Spleen (tissue), 11 donors: ENCODE results near the gene HMCN1. TPM values are rescaled to one million over a fixed set of nuclear protein-coding genes. Genes with fewer than 3 reads are reported as not detected.

Experiments used
- DNase-seq: peaks from one replicate; pipeline ENCODE4 v3.0.0-alpha.2; 2020
- H3K27ac ChIP-seq, 8 donors: fragments of 200-600 bp; sonication (generic) in 7 of 8; 1 replicate in 4 of 8; 2 replicates in 4 of 8; pipeline versions ENCODE4 v1.5.0 to v1.8.0; 2016 to 2021; ENCODE audit warnings: inconsistent platforms in 4 of 8, mild to moderate bottlenecking in 4 of 8, moderate library complexity in 1 of 8
- H3K27me3 ChIP-seq, 7 donors: fragments of 200-600 bp; sonication (generic) in 6 of 7; replicated peaks in 1 of 7; 1 replicate in 4 of 7; 2 replicates in 3 of 7; pipeline versions ENCODE4 v1.5.0 to v1.8.0; 2016 to 2021; ENCODE audit warnings: inconsistent platforms in 3 of 7, mild to moderate bottlenecking in 1 of 7
- H3K36me3 ChIP-seq, 6 donors: fragments of 200-600 bp; sonication (generic) in 5 of 6; 1 replicate in 4 of 6; 2 replicates in 2 of 6; pipeline versions ENCODE4 v1.5.0 to v1.8.0; 2016 to 2021; ENCODE audit warnings: inconsistent platforms in 2 of 6
- H3K4me1 ChIP-seq, 6 donors: fragments of 200-600 bp; sonication (generic) in 5 of 6; 1 replicate in 3 of 6; 2 replicates in 3 of 6; pipeline versions ENCODE4 v1.5.0 to v1.8.0; 2016 to 2021; ENCODE audit warnings: inconsistent platforms in 3 of 6
- H3K4me3 ChIP-seq, 8 donors: fragments of 200-600 bp; sonication (generic) in 7 of 8; 1 replicate in 4 of 8; 2 replicates in 4 of 8; pipeline versions ENCODE4 v1.5.0 to v1.8.0; 2016 to 2021; ENCODE audit warnings: inconsistent platforms in 4 of 8, mild to moderate bottlenecking in 4 of 8, moderate library complexity in 2 of 8
- H3K9me3 ChIP-seq, 8 donors: fragments of 200-600 bp; sonication (generic) in 7 of 8; 1 replicate in 4 of 8; 2 replicates in 4 of 8; pipeline versions ENCODE4 v1.5.0 to v1.8.0; 2016 to 2021; ENCODE audit warnings: inconsistent platforms in 4 of 8
- POLR2A ChIP-seq, 3 donors: fragments of 450-650 bp; IDR thresholded peaks; one replicate each; pipeline ENCODE4 v1.5.1; 2017; ENCODE audit warnings: antibody characterized with exemption in 3 of 3, mild to moderate bottlenecking in 1 of 3
- POLR2AphosphoS5 ChIP-seq, 3 donors: sonication (generic); formaldehyde crosslinking; IDR thresholded peaks; one replicate each; pipeline ENCODE4 v1.5.1; 2017; ENCODE audit warnings: antibody characterized with exemption in 3 of 3
- WGBS, 5 donors: extraction: QIAGEN DNeasy Blood & Tissue Kit in 3 of 5; methylation state at CpG; one replicate each; pipeline versions ENCODE4 v1.1.5 to v1.1.7; 2013 to 2018; 5-methylcytosine and 5-hydroxymethylcytosine counted together
- intact Hi-C: fragments of 100-400 bp; cut with DNase I; formaldehyde crosslinking; loops from one replicate; pipeline ENCODE4 v1.15.0; 2023; ENCODE audit warnings: low total_unique reads
- polyA plus RNA-seq, 3 donors: library from polyadenylated mRNA; stranded (reverse); fragments of 200-250 nt; gene quantifications; one replicate each; pipeline ENCODE4 v1.2.1, GENCODE V29; 2013
- total RNA-seq, 7 donors: library from RNA; depleted of rRNA in 3 of 7; stranded (reverse); fragments of >200 nt in 3 of 7; fragmentation: NEBNext Ultra II Directional in 4 of 7; extraction: Animal tissue kit (Norgen Biotek cat#: 25700) in 4 of 7; gene quantifications; one replicate each; pipeline versions ENCODE4 v1.1.0 to v1.2.1, GENCODE V29; 2016 to 2021
- TF ChIP-seq, protein P1 (sequence below), 11 experiments: fragments of 200-600 bp in 7 of 11; fragments of 450-650 bp in 4 of 11; sonication (generic) in 4 of 11; IDR thresholded peaks in 8 of 11; conservative IDR thresholded peaks in 3 of 11; 1 replicate in 7 of 11; 2 replicates in 4 of 11; pipeline versions ENCODE4 v1.4.0 to v1.8.0; 2016 to 2021; ENCODE audit warnings: antibody characterized with exemption in 11 of 11, inconsistent platforms in 4 of 11, mild to moderate bottlenecking in 1 of 11
- donor health status: healthy with polysubstance abuse.
- donor health status: DM: no; HTN: no; CAD: no; lungs with moderate emphysema.
- donor health status: DM: no; HTN: no; CAD: no.
- donor health status: Bipolar disorder and iron deficiency.
- donor health status: healthy.
- donor health status: DM: no; HTN: no; CAD: no.
- donor health status: DM: yes; HTN: yes; CAD: no.

Gene HMCN1
- total and polyA plus RNA-seq, 10 donors: 1.2 to 28.8 (median 19.9) TPM

DNA sequence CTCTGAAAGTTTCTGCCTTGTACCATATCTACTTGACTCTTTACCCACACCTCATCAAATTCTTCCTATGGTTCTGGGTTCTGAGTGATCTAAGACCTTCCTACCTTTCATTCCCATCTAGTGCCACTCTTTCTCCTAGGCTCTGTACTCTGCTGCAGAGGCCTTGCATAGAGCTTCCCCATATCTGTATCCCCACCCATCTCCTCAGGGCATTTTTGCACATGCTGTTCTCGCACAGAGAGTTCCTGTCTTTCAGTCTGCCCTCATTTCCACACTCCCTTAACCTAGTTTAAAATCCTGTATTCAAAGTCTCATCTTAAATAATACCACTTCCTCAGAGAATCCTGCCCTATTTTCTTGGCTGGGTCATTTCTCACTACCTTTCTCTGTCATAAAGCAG is 114.8 kb downstream of the HMCN1 start:
- TF ChIP-seq, protein P1, sequence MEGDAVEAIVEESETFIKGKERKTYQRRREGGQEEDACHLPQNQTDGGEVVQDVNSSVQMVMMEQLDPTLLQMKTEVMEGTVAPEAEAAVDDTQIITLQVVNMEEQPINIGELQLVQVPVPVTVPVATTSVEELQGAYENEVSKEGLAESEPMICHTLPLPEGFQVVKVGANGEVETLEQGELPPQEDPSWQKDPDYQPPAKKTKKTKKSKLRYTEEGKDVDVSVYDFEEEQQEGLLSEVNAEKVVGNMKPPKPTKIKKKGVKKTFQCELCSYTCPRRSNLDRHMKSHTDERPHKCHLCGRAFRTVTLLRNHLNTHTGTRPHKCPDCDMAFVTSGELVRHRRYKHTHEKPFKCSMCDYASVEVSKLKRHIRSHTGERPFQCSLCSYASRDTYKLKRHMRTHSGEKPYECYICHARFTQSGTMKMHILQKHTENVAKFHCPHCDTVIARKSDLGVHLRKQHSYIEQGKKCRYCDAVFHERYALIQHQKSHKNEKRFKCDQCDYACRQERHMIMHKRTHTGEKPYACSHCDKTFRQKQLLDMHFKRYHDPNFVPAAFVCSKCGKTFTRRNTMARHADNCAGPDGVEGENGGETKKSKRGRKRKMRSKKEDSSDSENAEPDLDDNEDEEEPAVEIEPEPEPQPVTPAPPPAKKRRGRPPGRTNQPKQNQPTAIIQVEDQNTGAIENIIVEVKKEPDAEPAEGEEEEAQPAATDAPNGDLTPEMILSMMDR (IDR thresholded peaks at IDR 0.05 in 8 of 11, conservative IDR thresholded peaks at IDR 0.05 in 3 of 11): no peak
- TF ChIP-seq POLR2A (IDR thresholded peaks at IDR 0.05) (no peak), POLR2AphosphoS5 (IDR thresholded peaks at IDR 0.05) (no peak)

DNA sequence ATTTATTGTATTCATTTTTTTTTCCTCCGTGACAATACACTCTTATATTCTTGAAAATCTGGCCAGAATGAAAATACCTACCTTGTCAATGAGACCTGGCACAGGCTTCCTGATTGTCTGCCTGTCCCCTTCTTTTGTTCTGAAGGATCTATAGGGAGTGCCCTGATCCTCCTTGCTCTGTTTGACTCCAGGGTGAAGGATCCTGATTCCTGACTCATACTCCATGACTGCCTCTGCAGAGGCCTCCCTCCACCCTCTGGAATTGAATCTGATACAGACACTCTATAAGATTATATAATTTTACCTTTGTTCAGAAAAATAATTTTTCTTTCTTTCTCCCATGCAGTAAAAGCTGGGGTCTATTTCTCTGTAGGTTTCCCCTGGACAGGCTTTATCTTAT is 116.2 kb downstream of the HMCN1 start:
- Histone ChIP-seq H3K27me3 (no peaks in the 10 kb centered on the region), H3K4me1 (no peaks in the 10 kb centered on the region), H3K9me3 (no peaks in the 10 kb centered on the region), H3K4me3 (no peak overlapping the region), H3K27ac (no peak overlapping the region), H3K36me3 (no peaks in the 10 kb centered on the region)
- no peak for DNase-seq
- intact Hi-C loops: no loop called here
- no peak for TF ChIP-seq POLR2AphosphoS5 (IDR thresholded peaks at IDR 0.05)
- no peak for TF ChIP-seq POLR2A (IDR thresholded peaks at IDR 0.05)
- TF ChIP-seq, protein P1 (IDR thresholded peaks at IDR 0.05 in 8 of 11, conservative IDR thresholded peaks at IDR 0.05 in 3 of 11): no peak
- WGBS, 5 donors: 82 to 100% (median 88%) methylated on average over 1 of the region's 1 CpG

More for the DNA sequence above, 114.8 kb downstream of the HMCN1 start:
- no peaks in the 10 kb centered on the region for H3K4me1 ChIP-seq
- 72 to 90% (median 80%) methylated on average over 1 of the region's 1 CpG for WGBS, 5 donors
- intact Hi-C loops: no loop called here
- no peak overlapping the region for H3K4me3 ChIP-seq
- H3K27me3 ChIP-seq: no peaks in the 10 kb centered on the region
- H3K36me3 ChIP-seq: no peaks in the 10 kb centered on the region
- H3K9me3 ChIP-seq: no peaks in the 10 kb centered on the region
- no peak for DNase-seq
- no peak overlapping the region for H3K27ac ChIP-seq

DNA sequence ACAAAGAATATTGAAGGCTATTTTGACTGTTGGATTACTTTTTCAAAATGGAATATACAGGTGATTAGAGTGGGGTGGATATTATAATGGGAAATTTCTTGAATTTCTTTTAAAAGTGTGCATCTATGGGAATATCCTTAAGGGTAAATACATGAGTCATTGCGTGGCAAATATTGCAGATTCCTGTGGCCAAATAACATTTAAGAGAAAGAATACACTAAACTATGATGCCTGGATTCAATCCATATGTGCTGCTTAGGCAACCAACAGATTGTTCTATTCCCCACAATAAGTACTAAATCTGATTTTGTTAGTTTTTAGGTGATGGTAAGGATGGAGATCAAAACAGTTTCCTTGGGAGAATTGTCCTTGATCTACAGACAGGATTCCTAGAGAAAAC is 119.5 kb downstream of the HMCN1 start:
- Histone ChIP-seq H3K36me3 (no peaks in the 10 kb centered on the region), H3K4me3 (no peak overlapping the region), H3K4me1 (peaks cover 0 to 6% (median 0%) of the 10 kb centered on the region in 6 donors), H3K9me3 (no peaks in the 10 kb centered on the region), H3K27ac (no peak overlapping the region), H3K27me3 (no peaks in the 10 kb centered on the region)
- TF ChIP-seq, protein P1 (IDR thresholded peaks at IDR 0.05 in 8 of 11, conservative IDR thresholded peaks at IDR 0.05 in 3 of 11): no peak
- TF ChIP-seq POLR2A (IDR thresholded peaks at IDR 0.05) (no peak), POLR2AphosphoS5 (IDR thresholded peaks at IDR 0.05) (no peak)
- 67 to 94% (median 90%) methylated on average over 1 of the region's 1 CpG for WGBS, 5 donors
- DNase-seq: no peak
- intact Hi-C loops: no loop called here

DNA sequence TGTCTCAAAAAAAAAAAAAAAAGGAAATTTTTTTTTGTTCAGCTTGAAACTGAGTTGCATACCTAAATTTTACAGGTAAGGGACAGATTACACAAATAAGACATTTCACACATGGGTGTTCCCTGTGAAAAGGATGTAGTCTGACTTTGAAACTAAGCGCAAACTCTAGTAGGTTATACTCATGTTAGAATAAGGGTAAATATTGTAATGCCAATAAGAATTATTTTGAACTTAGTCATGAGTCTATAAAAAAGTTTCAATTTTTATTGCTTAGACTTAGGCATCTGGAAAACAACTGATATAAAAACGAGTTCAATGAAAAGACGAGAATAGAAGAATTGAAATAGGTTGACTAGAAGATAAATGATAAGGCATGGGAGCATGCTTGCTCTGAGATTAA is 122.3 kb downstream of the HMCN1 start:
- DNase-seq: no peak
- no peak overlapping the region for H3K4me3 ChIP-seq
- H3K27ac ChIP-seq: no peak overlapping the region
- intact Hi-C loops: no loop called here
- TF ChIP-seq, protein P1 (IDR thresholded peaks at IDR 0.05 in 8 of 11, conservative IDR thresholded peaks at IDR 0.05 in 3 of 11): no peak
- no peak for TF ChIP-seq POLR2A (IDR thresholded peaks at IDR 0.05)
- no peak for TF ChIP-seq POLR2AphosphoS5 (IDR thresholded peaks at IDR 0.05)
- 73 to 95% (median 89%) methylated on average over 3 of the region's 3 CpGs for WGBS, 5 donors
- H3K36me3 ChIP-seq: no peaks in the 10 kb centered on the region
- no peaks in the 10 kb centered on the region for H3K27me3 ChIP-seq
- peaks cover 0 to 7% (median 0%) of the 10 kb centered on the region in 6 donors for H3K4me1 ChIP-seq
- H3K9me3 ChIP-seq: no peaks in the 10 kb centered on the region
